Breast epithelium (tissue), 3 donors: ENCODE data around the gene PSD2.

Source experiments
- POLR2A ChIP-seq: fragments of 450-650 bp; IDR thresholded peaks from one replicate; pipeline ENCODE4 v1.6.1; 2016; ENCODE audit warnings: antibody characterized with exemption, mild to moderate bottlenecking, moderate library complexity
- POLR2AphosphoS5 ChIP-seq, 3 donors: sonication (generic); formaldehyde crosslinking; IDR thresholded peaks; one replicate each; pipeline ENCODE4 v1.6.1; 2017; ENCODE audit warnings: antibody characterized with exemption in 3 of 3
- TF ChIP-seq, protein P1 (sequence below), 3 donors: fragments of 450-650 bp; IDR thresholded peaks; one replicate each; pipeline ENCODE4 v1.5.1; 2016 to 2017; ENCODE audit warnings: antibody characterized with exemption in 3 of 3, mild to moderate bottlenecking in 3 of 3, moderate library complexity in 3 of 3

GRCh38 chr5:139842321-139842720 is 46.7 kb downstream of the PSD2 start:
- TF ChIP-seq, protein P1, sequence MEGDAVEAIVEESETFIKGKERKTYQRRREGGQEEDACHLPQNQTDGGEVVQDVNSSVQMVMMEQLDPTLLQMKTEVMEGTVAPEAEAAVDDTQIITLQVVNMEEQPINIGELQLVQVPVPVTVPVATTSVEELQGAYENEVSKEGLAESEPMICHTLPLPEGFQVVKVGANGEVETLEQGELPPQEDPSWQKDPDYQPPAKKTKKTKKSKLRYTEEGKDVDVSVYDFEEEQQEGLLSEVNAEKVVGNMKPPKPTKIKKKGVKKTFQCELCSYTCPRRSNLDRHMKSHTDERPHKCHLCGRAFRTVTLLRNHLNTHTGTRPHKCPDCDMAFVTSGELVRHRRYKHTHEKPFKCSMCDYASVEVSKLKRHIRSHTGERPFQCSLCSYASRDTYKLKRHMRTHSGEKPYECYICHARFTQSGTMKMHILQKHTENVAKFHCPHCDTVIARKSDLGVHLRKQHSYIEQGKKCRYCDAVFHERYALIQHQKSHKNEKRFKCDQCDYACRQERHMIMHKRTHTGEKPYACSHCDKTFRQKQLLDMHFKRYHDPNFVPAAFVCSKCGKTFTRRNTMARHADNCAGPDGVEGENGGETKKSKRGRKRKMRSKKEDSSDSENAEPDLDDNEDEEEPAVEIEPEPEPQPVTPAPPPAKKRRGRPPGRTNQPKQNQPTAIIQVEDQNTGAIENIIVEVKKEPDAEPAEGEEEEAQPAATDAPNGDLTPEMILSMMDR (IDR thresholded peaks at IDR 0.05) = no peak
- TF ChIP-seq POLR2A = no peak
- no peak for TF ChIP-seq POLR2AphosphoS5 (IDR thresholded peaks at IDR 0.05)
